ENCODE data around the gene AARSD1.

GRCh38 chr17:42904110-42904469 lies 60.2 kb downstream of the AARSD1 start:
- no peak for TF ChIP-seq CTCF (IDR thresholded peaks at IDR 0.05; ENCODE audit: insufficient read depth, low read length, poor library complexity, severe bottlenecking)
- TF ChIP-seq EZH2phosphoT487 (conservative IDR thresholded peaks at IDR 0.05; ENCODE audit: low read length): no peak
